NCI-H2227 (cell line): ENCODE data around the gene DRAXIN.

Source experiments
- DNase-seq: peaks from one replicate; lab custom pipeline; 2025; ENCODE audit not compliant: unreplicated experiment; lab: John Stamatoyannopoulos, UW

DRAXIN gene

DNA sequence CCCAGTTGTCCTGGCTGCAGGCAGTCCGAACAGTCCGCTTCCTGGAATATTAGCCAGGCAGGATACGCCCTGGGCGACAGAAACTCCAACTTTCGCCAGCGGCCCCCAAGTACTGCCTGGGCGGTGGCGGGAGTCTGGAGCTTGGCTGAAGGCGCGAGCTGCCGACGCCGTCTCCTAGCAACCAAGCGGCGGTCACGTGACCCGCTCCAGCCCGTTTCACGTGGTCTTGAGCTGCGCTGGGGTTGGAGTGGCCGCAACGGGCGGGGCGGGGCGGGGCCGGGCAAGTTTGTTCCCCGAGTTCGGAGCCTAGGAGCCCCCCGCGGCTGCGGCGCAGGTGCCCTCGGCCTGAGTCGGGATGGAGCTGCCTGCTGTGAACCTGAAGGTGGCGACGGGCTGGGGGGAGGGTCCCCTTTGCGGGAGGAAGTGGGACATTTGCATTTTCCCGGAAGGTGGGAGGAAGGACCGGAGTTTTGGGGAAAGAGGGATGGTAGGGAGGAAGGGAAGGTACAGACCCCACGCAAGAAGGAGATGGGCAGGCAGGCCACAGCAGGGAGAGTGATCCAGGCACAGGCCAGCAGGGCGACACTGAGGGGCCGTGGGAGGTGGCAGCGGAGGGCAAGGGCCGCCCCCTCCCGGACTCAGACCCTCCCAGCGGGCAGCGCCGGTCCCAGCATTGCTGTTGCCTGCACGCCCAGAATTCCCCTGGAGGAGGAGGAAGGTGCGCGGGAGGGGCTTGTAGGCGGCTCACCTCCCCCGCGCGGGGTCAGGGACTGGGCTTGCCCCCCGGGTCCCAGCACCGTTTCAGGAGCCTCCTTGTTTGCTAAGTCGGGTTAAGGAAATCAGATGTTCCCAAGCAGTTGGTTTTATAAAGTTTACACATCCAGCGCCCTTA, 44.6 kb downstream of the DRAXIN start, which contains the start of gene AGTRAP:
TSS of gene AGTRAP (plus strand) at position 283 of the 892 bp plus-strand sequence. CDS start at position 356, 73 bp downstream.
- DNase-seq = peak; percentile 97

DNA sequence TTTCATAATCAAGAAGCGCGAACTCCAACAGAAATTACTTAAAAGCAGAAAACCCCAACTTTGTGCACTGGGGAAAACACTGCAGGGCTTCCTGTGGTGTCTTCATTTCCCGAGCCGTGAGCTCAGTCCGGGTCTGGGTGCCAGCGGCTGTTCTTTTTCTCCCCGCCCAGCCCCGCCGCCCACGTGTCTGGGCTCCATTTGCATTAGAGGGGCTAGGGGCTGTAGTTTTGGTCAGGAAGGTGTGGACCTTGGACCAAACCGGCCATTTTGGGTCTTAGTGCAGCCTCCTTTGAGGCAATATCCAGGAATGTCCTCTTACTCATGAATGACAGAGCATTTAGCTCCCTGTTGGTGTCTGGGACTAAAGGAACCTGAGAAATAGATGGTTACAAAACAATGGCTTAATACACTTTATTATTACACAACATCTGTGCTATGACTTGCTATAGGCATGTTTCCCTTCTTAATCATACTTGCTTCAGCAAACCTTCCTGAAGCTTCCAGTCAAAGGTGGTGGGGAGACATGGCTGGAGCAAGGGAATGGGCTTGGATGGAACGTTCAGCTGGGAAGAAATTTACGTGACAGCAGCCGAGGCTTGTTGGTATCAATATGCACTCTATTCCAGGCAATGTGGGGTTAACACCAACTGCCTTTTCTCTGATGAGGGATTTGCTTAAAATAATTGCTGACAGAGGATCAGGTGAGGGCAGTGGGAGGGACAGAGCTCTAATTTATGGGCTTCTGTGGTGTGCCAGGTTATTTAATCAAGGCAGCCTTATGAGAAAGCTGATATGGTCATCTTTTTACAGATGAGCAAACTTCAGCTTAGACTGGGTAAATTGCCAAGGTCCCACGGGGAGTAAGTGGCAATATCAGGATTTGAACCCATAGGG, 45.5 kb downstream of the DRAXIN start:
- DNase-seq = peak; percentile 38

DNA sequence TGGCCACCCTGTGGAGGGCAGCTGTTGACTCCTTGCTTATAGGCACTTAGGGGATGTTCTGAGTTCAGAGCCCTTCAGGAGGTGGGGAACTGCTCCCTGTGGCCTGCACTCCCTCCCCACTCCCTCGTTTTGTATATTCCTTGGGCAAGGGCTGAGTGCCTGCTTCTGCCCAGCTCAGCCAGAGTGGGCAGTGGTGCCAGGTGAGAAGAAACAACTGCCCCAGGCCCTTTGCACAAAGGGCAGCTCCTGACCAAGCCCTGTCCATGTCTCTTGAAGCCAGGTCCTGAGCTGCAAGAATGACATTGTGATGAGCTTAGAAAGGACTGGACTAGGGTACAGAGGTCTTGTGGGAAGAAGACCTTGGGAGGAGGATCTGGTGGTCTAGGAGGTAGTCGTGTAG, 46.6 kb downstream of the DRAXIN start:
- DNase-seq = no peak

DNA sequence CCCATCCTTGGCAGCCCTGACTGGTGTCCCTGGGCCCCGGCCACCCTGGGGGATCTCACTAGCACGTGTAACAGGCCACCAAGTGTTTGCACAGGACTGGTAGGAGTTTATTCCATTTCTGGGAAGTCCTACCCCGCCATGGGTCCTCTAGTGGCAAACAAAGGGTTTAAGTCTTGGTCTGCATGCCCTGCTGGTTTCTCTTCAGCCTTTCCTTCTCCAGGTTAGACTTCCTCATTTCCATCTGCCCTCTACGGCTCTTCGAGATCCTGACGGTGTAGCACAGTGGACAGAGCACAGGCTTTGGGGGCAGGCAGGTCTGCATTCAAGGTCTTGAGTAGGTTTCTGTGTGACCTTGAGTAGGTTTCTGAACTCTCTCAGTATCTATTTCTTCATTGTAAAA, 47.3 kb downstream of the DRAXIN start:
- DNase-seq = no peak

DNA sequence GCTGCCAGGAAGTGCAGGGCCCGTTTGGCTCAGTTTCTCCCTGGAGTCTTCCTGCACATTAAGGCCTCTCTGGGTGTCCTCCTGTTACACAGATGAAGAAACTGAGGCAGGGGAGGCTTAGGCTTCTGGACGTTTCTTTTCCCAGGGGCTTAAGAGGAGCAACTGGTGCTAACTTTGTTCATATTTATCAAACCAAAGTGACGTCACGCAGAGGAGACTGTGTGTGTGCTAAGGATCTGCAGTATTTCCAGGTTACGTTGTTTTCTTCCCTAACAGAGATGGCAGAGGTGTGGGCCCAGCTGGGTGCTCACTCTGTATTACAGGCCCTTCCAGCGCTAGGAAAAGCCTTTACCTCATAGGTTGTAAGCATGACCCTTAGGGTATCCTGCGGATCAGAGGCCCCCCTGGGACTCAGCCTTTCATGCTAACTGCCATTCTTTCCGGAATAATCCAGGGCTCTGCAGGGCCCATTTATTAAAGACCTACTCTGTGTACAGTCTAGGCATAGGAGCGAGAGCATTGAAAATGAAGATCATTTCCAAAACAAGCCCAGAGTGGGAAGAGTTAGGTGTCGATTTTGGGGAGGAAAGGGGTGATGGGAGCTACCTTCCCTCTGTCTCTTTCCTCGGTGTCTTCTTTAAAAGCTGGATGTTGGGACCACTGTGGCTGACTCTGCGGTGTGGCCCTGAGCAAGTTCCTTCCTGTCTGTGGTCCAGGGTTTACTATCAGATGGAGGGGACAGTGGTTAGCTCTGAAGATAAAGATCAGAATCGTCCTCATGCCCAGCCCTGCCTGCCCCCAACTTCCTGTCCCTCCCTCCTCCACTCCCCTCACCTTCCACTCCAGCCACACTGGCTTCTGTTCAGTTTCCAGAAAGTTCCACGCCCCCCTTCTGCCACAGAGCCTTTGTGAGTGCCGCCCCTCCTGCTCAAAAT, 49.0 kb downstream of the DRAXIN start:
- DNase-seq = no peak

DNA sequence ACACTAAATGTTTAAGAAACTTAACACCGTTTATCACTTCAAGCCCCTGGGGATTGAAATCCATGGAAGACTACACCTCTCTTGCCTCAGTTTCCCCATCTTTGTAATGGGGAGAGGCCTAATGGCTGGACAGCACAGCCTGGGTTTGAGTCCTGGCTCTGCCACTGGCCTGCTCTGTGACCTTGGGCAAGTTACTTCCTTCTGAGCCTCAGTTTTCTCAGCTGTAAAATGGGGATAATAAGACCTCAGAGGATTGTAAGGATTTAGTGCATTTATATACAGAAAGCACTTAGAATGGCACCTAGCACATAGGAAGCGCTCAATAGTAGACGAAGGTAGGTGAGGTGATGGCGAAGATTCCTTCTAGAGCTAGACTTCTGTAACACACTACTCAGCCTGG, 50.0 kb downstream of the DRAXIN start:
- DNase-seq = no peak

DNA sequence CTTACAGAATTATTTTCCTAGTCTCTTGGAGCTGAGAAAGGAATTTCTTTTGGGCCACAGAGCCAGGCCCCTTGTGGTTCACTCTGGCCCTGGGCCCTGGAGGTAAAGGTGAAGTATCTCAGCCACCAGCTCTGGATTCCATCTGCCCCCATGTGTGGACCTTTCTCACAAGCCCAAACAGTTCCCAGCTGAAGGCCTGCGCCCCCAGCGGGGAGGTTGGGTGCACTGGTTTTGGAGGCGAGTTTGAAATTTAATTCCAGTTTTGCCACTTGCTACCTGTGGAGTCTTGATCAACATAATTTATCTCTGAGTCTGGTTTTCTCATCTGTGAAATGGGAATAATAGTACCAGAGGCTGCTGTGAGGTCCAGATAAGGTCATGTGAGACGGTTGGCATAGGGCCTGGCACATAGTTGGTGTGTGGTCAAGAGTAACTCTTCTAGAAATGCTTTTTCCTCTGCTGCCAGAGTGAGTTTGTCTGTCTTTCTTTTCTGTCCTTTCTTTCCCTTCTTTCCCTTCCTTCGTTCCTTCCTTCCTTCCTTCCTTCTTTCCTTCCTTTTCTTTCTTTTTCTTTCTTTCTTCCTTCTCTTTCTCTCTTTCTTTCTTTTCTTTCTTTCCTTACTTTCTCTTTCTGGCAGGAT, 50.5 kb downstream of the DRAXIN start:
- DNase-seq = no peak

DNA sequence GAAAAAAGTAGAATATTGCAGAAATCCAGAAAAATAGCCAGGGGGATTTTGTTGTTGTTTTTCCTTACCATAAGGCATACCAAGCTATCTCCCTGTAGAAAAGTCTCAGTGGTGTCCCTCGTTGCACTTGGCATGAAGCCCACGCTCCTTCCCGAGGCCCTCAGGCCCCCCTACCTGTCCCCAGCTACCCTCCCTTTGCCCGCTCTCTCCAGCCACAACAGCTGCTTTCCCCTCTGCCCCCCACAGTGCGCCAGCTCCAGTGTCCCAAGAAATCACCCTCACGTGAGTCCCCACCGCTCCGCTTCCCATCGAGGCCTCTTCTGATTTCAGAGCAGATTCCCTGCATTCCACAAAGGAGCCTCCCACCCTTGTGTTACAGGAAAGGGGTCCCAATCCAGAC, 52.8 kb downstream of the DRAXIN start:
- DNase-seq = no peak

DNA sequence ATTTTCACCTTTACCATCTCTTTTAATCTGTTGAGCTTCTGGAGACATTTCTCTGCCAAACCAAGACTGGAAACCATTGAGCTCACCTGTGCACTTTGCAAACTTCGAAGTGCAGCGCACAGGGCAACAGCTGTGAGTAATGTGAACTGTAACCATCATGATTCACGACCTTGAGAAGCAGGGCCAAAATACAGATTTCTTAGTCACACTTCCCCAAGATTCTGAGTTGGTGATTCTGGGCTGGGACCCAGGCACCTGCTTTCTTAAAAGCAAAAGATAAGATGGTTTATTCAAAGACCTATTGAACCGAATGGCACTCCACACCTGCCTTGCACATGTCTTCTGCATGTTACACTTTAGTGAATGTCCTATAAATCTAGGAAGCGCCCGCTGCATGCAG, 54.6 kb downstream of the DRAXIN start:
- DNase-seq = no peak

DNA sequence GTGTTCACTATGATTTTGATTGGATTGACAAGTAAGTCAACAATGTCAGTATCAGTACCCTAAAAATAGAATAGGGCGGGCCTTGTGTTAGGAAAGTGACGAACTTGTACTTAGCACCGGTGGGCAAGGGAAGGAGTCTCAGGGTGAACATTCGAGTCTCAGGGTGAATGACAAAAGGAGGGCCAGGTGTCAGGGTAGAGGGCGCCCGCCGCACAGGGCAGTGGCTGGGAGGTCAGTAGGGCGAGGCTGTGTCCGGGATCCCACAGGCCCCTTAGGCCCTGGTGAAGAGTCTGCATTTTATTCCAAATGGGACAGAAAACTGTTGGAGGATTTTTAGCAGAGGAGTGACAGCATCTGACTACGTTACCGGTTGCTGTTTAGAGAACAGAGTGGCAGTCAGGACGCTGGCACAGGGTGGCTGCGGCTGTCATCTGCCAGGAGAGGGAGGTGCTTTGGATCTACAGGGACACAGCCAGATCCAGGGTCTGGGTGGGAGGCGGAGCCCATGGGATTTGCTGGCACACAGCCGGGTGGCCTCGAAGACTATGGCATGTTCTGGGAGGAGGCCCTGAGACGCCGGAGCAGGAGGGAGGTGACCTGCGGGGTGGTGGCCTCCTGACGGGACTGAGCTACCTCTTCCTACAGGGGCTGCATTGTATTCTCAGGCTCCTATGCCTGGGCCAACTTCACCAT, 55.4 kb downstream of the DRAXIN start:
- DNase-seq = no peak

DNA sequence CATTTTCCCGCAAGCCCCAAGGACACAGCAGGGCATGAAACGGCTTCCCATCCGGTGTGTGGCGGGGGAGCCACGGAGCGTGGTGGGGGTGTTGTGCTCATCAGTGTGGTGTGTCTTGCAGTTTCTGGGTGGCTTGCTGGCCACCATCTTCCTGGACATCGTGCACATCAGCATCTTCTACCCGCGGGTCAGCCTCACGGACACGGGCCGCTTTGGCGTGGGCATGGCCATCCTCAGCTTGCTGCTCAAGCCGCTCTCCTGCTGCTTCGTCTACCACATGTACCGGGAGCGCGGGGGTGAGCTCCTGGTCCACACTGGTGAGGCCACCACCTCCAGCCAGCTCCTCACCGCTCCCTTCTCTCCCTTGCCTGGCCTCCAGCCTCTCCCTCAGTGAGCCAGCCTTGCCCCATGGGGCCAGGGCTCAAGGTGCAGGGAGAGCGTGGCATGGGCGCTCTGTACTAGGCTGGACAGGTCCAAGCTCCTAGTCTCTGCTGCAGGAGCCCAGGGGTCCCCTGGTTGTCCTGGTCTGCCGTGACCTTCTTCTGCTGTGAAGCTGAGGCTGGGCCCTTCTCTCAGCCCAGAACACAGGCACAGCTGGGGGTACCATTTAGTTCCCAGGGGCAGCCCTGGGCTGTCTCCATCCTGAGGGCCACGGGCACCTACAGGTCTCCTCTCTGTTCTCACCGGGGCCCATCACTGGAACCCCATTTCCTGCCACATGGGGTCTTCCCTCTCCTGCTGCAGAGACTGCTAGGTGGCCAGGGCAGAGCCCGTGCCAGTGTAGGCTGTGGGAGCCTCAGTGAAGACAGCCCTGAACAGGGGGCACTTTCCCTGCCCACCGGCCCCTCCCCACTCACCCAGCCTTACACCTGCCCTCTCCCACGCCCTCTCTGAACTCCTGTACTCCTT, 57.0 kb downstream of the DRAXIN start:
- DNase-seq = no peak

DNA sequence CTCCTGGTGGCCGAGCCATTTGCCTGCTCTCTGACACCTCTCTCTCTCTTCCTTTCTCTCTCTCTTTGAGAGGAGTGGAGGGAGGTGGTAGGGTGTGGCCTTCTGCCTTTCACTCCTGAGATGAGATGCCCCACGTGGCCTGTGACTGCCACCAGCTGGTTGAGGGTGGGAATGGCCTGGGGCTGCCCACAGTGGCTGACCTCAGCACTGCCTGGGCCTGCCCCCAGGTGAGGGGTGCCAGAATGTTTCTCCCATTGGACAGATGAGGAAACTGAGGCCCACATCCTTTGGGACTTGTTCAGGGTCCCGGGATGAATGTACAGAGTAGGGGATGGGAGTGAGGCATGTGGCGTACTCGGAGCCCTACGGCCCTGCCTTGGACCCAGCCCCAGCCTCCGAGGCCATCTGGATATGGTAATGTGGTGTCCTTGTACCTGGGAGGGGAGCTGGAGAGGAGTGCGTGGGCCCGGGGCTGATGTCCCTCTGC, 57.7 kb downstream of the DRAXIN start:
- DNase-seq = peak; percentile 38

DNA sequence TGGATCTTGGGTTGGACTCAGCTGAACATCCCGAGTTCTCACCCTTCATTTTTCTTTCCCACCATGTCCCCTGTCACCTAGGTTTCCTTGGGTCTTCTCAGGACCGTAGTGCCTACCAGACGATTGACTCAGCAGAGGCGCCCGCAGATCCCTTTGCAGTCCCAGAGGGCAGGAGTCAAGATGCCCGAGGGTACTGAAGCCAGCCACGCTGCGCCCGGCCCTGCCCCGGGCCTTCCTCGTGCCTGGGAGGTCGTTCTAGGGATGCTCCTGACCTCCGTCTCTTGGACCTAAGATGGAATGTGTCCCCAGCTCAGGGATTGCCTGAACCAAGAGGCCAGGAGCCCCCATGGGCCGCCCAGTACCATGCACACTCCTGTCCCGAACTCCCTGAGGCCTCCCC, 58.5 kb downstream of the DRAXIN start:
- DNase-seq = no peak

DNA sequence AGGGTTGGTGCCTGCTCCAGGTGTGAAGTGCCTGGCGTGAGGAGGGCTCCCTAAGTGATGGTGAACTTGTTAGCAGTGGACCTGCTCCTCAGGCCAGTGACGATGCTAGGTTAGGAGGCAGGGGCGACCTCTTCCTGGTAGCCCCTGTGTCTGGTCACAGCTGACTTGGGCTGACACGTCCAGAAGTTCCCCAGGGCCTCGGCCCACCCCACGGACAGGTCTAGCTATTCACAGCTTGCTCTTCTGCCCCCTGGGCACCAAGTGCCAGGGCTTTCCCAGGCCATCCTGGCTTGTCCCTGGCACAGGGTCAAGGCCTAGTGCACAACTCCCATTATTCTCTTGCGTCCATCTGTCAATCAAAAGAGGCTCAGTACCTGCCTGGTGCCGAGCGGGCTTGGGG, 59.6 kb downstream of the DRAXIN start:
- DNase-seq = no peak

DNA sequence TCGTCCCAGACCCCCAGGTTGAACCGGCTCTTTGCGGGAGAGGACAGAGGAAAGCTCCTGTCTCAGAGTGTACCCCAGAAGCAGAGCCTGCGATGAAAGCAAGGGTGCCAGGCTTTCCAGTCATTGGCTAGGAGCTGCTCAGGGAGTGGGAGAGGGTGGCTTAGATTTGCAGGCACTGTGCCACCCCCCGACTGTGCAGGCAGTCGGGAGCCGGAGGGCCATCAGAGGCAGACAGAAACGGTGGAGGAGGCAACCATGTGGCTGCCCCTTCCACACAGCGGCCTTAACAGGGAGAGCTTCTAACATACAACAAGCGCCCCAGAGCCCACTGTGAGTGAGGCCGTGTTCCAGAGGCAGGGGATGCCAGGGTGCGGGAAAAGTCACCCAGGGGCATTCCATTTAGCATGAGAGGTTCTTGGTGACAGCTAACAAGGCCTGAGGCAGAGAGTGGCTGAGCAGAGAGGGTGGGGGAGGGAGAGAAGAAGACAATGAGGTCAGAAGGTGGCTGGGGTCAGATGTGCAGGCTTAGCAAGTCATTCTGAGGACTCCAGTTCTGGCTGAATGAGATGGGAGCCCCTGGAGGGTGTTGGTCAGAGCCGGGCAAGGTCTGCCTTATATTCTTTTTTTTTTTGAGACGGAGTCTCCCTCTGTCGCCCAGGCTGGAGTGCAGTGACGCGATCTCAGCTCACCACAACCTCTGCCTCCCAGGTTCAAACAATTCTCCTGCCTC, 61.0 kb downstream of the DRAXIN start:
- DNase-seq = no peak

DNA sequence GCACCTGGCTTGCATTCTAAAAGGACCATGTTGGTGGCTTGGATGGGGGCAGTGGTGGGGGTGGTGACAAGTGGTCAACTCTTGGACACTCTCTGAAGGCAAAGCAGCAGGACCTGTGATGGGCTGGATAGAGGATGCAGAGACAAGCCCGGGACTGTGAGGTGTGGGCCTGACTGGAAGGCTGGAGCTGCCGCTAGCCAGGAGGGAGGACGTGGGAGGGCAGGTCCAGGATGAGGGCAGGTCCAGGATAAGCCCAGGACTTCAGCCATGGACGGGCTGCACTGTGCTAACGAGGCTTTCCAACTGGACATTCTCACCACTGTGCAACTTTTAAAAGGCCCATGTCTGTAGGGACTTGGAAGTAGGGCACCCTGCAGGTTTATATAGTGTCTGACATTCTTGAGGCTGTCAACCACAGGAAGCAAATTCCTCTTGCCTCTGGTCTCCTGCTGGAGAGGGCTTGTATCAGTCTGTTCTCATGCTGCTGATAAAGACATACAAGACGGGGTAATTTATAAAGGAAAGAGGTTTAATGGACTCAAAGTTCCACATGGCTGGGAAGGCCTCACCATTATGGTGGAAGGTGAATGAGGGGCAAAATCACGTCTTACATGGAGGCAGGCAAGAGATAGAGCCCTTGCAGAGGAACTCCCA, 62.2 kb downstream of the DRAXIN start:
- no peak for DNase-seq

DNA sequence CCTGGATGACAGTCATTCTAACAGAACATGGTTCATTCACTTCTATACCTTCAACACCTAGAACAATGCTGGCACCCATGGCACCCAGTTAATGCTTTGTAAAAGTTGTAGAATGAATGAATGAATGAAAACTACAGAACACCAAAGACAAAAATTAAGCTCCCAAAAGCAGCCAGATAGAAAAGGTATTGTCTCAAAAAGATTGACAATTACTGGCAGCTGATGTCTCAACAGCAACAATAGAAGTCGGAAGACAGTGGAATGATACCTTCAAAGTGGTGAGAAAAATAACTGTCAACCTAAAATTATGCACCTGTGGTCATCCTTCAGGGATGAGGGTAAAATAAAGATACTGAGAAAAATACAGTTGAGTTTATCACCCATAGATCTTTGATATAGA, 65.5 kb downstream of the DRAXIN start:
- no peak for DNase-seq
